ENCODE measurements around the gene RPP21.

- TF ChIP-seq POLR2A (IDR thresholded peaks at IDR 0.05) (no peak), CTCF (IDR thresholded peaks at IDR 0.05) (no peak)
Measured at GRCh38 chr6:30350524-30350923, 5.6 kb downstream of the RPP21 start.
